GM19240 (cell line): ENCODE results near the gene A4GALT.

Experiments
- DNase-seq: peaks from one replicate; pipeline ENCODE4 v3.0.0; 2011; ENCODE audit warnings: low spot score; ENCODE audit not compliant: insufficient read length

The A4GALT gene

GRCh38 chr22:42702675-42703074 lies 18.0 kb downstream of the A4GALT start:
- no peak for DNase-seq

- no peak for DNase-seq
Measured at GRCh38 chr22:42701694-42702093, 19.0 kb downstream of the A4GALT start.

DNA sequence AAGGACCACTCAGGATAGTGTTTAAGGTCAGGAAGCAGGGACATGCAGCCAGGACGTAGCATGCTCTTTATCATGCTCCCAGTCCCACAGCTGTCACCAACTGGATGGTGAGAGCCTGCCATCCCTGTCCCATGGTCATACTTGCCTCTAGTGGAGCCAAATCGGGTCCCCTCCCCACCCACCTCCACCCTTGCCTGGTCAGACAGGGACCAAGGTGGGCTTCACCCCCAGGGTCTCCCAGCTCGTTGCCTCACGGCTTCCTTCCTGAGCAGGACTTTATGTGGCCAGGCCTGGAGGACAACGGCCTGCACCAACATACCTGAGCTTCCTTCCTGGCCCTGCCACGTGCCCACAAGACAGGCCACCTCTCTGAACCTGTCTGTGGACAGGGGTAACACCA lies 19.8 kb downstream of the A4GALT start:
- DNase-seq, result no peak

DNA sequence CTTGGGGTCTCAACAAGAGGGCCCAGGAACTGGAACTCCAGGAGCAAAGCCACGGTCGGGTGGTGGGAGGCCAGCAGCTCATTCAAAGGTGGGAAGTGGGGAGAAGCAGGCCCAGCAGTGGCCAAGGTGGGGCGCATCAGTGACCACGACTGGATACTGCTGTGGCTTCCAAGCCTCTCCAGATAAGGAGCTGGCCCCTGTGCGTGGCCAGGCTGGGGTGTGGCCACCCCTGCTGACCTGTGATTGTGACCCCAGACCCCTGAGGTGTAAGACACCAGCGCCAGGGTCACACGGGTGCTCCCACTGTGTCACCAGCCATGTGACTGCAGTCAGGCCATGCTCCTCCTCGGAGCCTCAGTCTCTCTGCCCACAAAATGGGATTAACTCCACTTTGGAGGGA lies 20.3 kb downstream of the A4GALT start:
- DNase-seq, result no peak

GRCh38 chr22:42699976-42700352 lies 20.7 kb downstream of the A4GALT start:
- no peak for DNase-seq

DNA sequence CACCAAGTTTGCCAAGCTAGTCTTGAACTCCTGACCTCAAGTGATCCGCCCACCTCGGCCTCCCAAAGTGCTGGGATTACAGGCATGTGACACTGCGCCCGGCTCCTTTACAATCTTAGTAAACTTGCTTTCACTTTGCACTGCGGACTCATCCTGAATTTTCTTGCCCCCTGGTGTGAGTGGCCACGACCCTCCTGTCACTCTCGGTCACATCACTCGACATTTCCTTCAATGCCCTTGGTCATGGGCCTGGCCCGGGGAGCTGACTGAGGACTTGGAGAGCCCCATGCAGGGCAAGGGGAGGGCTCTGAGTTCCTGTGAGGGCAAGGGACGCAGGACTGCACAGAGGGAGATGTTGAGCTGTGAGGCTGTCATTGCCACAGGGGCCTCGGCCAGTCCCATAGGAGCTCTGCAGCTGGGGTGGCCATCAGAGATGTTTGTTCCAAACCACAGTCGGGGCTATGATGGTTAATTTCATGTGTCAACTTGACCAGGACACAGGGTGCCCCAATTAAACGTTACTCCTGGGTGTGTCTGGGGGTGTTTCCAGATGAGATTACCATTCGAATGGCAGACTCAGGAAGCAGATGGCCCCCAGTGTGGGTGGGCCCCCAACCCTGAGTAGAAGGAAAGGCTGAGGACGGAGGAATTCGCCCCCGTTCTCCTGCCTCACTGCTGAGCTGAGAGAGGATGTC lies 21.2 kb downstream of the A4GALT start:
- DNase-seq, result no peak

- no peak for DNase-seq
Measured at GRCh38 chr22:42697542-42698013, 23.1 kb downstream of the A4GALT start.

- no peak for DNase-seq
Measured at GRCh38 chr22:42696331-42696967, 24.2 kb downstream of the A4GALT start.

DNA sequence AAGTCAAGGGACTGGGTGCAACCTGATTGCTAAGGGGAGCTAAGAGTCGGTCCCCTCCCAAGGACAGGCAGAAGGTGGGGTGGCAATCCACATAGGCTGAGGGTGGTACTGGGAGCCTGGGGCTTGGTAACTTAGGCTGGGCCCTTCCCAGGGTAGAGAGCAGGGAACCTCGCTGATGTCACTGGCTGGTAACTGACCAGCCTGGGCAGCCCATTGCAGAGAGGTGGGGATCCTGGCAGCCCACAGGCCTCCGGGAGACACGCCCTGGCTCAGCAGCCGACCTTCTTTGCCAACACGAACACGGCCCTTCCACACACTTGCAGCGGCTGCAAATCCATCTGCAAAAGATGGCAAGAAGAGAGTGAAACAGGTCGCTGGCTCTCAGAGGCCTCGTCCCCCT lies 25.4 kb downstream of the A4GALT start:
- no peak for DNase-seq

DNA sequence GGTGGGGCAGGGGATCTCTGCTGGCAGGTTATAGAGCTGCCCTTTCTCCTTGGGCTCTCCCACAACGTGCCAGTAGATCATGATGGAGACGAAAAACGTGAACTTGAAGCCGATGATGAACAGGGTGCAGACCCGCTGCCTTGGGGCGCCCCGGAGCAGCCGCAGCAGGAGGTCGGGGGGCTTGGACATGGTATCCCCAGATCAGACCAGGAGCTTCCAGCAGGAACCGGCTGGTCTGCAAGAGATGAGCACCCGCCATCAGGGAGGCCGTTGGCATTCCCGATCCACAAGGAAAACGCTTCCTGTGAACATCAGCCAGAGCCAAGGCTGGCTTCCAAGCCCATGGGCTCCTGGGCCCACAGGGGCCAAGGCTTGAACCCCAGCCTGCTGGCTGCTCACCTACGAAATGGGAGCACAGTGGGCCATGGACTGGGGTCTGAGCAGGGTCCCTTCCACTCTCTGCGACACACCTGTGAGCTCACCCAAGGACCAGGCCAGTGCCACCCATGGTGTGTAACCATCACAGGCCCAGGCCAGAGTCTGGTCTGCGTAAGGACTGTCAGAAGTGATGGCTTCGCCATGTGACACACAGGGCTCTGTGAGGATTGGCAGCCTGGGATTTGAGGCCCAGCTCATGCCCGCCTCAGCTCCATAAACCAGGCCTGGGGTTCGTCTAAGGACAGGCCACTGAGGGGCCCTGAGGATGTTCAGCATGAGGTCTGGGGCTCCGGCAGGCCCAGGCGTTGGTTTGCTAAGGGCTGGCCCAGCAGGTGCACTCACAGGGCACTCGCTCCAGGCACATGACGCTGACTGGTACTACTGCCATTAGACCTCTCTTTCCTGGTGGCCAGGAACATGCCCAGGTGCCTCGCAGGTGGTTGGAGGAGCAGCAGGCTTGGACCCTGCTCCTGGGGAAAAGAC lies 26.6 kb downstream of the A4GALT start:
- DNase-seq, result no peak

DNA sequence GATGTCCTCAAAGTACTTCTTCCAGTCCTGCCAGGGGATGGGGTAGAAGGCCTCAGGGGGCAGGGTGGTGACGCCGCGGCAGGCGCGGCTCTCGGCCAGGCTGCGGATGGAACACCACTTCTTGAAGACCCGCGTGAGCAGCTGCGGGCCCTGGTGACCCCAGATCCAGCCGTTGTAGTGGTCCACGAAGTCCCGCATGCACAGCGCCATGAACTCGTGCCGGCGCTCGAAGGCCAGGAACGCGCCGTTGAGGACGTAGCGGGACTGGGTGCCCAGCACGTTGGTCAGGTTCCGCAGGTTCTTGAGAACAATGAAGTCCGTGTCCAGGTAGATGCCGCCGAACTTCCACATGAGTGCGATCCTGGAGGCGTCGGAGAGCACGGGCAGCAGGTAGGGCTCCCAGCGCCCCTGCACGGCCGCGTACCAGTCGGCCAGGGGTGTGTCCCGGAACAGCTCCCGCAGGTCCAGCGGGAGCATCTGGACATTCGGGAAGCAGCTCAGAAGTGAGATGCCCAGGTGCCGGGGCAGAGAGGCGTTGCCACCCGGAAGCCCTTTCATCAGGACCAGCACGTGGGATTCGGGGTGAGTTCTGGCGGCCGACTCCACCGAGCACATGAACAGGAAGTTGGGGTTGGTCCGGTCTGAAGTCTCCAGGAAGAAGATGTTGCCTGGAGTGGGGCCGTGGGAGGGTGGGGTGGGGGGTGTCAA lies 27.5 kb downstream of the A4GALT start:
- DNase-seq, result no peak

GRCh38 chr22:42692239-42693054 lies 28.2 kb downstream of the A4GALT start:
- no peak for DNase-seq

DNA sequence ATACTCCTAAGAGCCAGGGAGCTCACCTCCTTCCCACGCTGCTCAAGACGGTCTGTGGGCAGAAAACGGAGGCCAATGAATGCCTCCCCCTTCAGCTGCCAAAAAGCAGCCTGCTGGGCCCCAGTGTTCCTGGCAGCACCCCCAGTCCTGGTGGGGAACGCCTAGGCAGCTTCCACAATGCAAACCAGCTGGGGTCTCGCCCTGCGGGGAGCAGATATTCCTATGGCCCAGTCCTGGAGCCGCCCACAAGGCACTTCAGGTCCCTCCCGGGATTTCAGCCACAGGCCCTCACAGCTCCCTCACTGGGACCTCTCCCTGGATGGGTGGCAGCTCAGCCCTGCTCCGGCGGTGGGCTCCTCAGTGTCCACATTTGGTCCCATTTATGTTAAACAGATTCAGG lies 29.2 kb downstream of the A4GALT start:
- DNase-seq, result no peak

DNA sequence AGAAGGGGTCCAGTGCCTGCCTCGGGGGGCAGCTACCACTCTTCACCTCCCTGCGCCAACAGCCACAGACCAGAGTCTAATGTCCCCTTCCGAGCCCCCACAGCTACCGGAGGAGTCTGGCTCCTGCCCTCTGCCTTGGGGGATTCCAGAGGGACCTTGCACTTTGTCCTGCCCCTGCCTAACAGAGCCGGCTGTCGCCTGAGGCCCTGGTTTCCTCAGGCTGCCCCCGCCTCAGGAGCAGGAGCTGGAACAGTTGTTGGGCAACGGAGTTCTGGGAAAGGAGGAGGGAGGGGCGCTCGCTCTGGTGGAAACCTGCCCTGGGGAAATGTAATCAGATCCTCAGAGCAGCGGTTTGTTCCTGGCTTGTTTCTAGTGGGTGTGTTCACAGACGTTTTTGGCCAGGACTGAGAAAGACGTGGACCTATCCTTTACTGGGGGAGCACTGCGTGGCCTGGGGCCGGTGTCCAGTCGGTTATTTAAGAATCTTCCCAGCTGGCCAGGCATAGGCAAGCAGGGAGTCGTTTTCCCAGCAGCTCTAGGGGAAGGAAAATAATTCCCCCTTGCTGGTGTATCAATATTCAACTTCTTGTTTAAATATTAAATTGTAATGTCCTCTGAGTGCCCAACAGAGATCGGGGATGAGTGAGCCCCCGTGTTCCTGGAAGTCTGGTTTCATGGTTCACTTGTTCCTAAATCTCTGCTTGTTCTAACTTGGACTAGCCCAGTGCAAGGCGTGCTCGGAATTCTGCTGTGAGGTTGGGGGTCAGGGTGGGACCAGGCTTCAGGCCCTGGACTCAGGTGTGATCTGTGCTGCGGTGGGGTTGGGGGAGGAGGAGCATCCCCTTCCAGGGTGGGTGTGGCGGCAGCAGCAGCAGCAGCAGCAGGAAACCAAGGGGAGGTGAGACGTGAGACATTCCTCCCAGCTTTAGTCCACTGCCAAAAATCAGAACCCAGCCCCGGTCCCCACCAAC lies 32.1 kb downstream of the A4GALT start:
- DNase-seq, result no peak

- no peak for DNase-seq
Measured at GRCh38 chr22:42686756-42687491, 33.7 kb downstream of the A4GALT start.

- no peak for DNase-seq
Measured at GRCh38 chr22:42685941-42686653, 34.6 kb downstream of the A4GALT start.

GRCh38 chr22:42684462-42685195 lies 36.0 kb downstream of the A4GALT start:
- no peak for DNase-seq
